GM12874 (cell line): ENCODE results near the gene CASR.

Experiments used
- CTCF ChIP-seq: IDR thresholded peaks from 2 replicates; pipeline ENCODE4 v1.5.1; 2011; ENCODE audit warnings: low read depth, mild to moderate bottlenecking, control low read depth, low read length, moderate library complexity; ENCODE audit not compliant: insufficient read depth

The CASR gene

GRCh38 chr3:122312826-122313225 lies 129.4 kb downstream of the CASR start:
- no peak for TF ChIP-seq CTCF

DNA sequence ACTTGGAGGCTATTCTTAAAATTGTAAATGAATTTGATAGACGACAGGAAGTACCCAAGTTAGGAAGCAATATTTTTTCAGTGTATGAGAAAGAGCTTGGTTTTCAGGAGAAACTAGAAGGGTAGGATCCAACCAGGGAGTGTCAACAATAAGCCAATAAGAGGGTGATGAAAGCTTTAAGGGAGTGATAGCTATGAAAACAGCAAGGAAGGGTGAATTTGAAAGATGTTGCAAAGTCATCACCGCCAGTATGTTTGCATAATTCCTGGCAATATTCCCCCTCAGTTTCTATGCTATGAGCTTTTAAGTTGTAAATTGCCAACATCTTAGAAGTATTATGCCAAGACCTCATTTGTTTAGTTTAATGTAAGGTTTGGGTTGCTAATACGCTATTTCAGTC lies 129.8 kb downstream of the CASR start:
- TF ChIP-seq CTCF, result no peak

GRCh38 chr3:122314228-122314876 lies 130.9 kb downstream of the CASR start:
- TF ChIP-seq CTCF, result no peak

GRCh38 chr3:122315619-122316018 lies 132.2 kb downstream of the CASR start:
- TF ChIP-seq CTCF, result no peak

- TF ChIP-seq CTCF, result no peak
Measured at GRCh38 chr3:122316368-122316767, 132.9 kb downstream of the CASR start.

GRCh38 chr3:122318620-122319019 lies 135.2 kb downstream of the CASR start:
- TF ChIP-seq CTCF, result no peak

DNA sequence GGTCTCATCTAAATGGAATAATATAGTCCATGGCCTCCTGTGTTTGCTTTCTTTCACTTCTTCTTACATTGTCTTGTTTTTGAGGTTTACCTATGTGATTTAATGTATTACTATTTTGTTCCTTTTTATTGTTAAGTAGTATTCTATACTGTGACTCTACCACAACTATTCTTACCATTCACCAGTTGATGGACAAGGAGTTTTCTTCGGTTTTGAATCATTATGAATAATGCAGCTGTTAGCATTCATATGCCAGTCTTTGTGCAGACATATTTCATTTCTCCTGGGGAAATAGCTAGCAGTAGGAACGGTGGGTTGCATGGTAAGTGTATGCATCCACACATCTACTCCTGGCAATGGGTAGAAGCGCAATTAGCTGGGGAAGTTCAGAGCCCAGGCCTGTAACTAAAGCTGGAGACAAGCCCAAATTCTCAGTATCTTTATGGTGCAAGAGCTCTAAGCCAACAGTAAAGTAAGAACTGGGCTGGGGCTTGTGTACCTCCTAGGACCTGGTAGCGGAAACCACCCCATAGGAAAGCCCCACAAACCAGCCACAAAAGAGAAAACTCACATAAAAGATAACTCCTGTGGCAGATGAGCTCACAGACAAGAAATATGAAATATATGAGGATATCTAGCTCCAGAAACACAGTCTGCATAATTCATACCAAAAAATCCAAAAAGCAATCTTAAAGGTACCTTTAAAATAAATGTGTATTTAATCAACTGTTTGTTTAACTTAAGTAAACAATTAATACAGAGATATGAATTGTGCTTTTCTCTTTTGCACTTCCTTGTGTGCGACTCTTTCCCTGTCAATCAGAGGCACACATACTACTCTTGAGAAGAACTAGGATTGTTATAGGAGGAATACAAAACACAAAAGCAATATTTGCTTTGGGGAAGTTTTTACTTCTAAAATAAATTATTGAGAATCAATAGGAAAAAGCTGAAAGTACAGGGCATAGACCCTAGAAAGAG lies 138.9 kb downstream of the CASR start:
- no peak for TF ChIP-seq CTCF
